Measurements from ENCODE around the gene HEXD.
"Not testable (repeated sequence)": the region's sequence is repeated elsewhere in the genome, so short reads cannot be mapped to it uniquely, and the experiment has no call there.

Gene HEXD

DNA sequence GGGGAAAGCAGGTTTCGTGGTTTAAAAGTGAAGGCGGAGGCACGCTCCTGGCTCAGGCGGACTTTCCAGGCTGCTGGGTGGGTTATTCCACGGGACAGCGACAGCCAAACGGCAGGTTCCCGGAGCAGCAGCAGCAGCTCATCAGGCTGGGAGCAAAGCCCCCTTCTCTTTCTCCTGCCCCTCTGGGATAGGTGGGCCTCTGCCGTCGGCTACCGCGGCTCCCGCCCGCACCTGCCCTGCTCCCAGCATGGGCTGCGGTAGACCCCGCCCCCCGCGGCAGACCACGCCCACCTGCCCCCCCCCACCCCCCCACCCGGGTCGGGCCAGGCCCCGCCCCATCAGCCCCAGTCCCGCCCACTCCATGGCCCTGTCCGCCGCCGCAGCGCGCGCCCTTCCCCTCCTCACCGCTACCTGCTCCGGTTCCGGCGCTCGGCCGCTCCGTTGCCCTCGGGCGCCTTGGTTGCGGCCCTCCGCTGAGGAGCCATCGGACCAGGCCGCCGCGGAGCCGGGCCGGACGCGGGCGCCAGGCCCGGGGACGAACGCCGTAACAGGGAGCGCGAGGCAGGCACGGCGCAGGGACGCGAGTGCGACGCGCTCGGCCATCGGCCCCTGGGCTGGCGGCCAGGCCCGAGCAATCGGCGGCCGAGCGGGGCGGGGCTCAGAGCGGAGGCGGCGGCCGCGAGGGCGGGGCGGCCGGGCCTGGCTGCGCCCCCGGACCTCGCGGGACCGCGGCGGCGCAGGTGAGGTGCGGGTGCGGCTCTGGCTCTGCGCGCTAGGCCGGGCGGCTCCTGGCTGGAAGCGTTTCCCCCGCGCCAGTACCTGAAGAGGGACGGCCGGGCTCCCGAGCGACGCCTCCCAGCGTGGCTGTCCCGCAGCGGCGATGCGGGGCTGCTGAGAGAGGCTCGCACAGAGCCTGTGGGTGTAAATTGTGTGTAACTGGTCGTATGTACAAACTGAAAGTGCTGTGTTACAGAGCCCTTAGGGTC lies at the start of gene HEXD, which contains the start of gene OGFOD3:
Gene HEXD, plus strand, starts transcription at position 347 of the 986 bp plus-strand sequence. CDS start 1,453 bp downstream, outside the sequence.
Gene OGFOD3, minus strand, starts transcription at position 586 of the 986 bp plus-strand sequence. Its CDS starts 101 bp downstream, at position 485.
- peak; percentile 53 for DNase-seq

DNA sequence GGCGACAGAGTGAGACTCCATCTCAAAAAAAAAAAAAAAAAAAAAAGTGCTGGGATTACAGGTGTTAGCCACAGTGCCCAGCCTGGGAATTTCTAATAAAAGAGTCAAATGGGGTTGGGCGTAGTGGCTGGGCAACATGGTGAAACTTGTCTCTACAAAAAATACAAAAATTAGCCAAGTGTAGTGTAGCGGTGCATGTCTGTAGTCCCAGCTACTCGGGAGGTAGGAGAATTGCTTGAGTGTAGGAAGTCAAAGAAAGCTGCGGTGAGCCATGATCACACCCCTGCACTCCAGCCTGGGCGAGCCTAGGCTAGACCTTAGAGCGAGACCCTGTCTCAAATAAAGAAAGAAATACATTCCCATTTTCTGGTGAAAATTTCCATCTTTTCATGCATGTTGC lies 48.9 kb upstream of the HEXD start:
- no peak for DNase-seq

DNA sequence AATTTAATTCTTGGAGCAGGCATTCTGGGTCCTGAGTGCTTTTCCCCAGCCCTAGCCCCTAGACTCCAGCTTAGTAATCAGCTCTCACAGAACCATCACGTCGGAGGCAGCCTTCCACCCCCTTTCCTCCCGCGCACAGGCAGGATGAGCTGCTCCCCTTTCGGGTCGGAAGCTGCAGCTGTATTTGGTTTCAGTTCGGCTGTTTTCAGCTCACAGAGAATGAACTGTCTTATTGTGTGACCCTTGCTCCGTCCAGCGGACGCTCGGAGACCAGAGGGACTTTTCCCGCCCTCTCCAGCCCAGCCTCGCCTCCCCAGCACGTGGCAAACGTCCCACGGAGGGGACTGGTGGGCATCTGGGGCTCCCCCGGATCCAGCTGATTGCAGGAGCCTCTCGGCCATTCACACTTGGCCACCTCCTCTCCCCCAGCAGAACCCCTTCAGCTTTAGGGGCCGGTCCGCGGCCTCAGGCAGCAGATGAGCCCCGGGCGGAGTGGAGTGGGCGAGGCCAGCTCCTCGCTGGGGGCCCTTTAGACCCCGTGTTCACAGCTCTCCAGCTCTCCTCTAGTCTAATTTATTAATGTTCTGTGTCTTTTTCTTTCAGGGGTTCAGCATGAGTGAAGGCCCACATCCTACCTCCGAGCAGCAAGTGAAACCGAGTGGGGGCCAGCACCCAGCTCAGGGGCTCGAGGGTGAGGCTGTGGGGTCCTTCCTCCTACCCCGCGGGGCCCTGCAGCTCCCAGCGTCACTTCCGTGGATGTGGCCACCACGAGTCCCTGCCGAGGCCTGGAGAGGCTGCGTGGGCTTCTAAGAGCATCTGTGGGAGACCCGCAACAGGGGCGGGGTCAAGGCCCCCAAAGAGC lies 47.4 kb upstream of the HEXD start:
- no peak for DNase-seq

DNA sequence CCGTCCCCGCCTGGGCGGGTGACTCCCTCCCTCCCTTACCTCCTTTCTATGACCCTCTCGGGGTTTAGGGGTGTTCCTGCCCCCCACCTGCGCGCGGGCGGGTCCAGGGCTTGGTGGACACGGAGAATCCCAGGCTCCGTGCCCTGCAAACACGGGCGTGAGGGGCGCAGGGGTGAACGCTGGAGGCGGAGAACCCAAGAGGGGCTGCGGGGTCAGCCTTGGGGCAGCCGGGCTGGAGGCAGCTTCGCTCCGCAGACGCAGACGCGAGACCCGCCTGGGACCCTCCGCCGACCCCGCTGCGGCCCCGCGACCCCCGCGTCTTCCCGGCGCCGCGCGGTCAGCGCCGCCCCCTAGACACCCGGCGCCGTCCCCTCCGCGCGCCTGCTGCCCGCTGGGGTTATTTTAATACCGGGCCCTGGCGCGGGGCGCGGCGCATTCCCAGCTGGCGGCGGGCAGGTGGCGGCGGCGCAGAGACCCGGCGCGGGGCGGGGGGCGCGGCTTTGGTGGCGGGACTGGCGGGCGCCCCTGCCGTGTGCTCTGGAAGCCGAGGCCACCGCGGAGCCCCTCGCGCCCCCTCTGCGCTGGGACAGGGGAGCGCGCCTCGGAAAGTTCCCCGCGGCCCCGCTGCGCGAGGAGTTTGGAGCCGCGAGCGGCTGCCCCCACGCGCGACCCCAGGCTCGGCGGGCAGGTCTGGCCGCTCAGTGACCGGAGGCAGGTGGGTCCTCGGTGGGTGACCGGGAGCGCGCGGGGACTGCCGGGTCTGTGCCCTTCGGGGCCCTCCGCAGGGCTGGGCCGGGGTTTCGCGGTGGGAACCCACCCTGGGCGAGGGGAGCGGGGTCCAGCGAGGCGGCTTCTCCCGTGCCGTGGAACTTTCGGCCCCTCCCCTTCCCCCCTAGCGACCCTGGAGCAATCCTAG lies 46.6 kb upstream of the HEXD start, which contains the start of gene UTS2R:
Gene UTS2R, plus strand, starts transcription at position 433 of the 916 bp plus-strand sequence. CDS start 2,560 bp downstream, outside the sequence.
- DNase-seq, result no peak

DNA sequence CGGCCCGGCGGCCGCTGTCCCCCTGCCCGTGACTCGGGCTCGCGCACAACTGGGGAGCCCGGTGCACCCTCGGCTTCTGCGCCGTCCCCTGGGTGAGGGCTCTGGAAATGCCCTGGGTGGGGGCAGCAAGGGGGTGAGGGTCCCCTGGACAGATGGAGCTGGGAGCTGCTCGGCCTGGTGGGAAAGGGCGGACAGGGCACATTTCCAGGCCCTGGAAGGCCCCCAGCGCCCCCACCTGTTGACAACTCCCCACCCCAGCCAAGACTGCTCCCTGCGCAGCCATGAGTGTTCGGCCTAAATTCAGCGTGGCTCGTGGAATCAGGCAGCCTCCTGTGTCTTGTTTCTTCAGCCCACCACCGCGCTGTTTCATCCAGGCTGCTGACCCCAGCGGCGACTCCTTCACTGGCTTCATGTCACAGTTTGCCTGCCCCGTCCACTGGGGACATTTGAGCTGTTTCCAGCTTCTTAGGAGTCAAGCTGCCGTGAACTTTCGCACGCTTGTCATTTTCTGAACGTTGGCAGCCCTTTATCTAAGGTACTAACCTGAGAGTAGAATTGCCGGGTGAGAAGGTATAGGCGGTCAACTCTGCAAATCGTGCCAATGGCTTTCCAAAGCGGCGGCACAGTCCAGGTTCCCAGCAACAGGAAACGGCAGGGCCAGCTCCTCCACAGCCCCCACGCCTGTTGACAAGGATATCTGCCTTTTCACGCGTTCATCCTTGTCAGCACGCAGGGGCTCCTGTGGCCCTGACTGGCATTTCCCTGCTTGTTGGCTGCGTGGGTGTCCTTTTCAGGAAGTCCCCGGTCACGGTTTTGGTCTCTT lies 45.7 kb upstream of the HEXD start:
- no peak for DNase-seq

DNA sequence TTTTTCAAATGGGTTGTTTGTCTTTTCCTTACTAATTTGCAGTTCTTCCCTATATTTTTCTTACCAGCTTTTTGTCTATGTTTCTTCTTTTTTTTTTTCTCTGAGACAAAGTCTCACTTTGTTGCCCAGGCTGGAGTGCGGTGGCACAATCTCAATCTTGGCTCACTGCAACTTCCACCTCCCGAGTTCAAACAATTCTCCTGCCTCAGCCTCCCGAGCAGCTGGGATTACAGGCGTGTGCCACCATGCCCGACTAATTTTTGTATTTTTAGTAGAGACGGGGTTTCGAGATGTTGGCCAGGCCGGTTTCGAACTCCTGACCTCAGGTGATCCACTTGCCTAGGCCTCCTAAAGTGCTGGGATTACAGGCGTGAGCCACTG lies 45.1 kb upstream of the HEXD start:
- not testable (repeated sequence) for DNase-seq

DNA sequence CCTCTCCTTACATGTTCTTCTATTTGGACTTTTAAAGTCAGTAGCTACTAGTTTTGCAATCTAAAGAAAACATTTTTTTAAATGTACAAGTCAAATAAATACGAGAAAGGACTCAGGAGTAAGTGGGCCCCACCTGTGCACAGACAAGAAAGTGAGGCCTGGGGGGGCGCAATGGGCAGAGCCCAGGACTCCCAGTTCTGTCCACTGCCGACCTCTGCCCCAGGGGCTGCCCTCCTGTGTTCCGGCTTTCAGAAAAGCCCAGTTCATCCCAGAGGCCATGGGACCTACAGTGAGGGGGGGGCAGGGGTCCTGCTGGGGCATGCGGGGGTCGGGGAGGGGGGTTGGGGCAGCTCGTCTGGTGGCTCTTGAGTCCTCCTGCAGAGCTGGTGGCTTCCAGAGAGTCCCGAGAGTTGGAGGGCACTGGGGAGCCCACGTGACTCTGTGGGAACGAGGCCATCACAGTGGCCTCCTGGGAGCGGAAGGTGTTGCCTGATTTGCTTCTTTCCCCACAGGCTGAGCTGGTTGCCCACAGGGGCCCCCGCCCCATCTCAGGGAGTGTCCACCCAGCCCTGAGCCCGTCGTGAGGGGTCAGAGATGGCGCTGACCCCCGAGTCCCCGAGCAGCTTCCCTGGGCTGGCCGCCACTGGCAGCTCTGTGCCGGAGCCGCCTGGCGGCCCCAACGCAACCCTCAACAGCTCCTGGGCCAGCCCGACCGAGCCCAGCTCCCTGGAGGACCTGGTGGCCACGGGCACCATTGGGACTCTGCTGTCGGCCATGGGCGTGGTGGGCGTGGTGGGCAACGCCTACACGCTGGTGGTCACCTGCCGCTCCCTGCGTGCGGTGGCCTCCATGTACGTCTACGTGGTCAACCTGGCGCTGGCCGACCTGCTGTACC lies 44.2 kb upstream of the HEXD start:
- no peak for DNase-seq

DNA sequence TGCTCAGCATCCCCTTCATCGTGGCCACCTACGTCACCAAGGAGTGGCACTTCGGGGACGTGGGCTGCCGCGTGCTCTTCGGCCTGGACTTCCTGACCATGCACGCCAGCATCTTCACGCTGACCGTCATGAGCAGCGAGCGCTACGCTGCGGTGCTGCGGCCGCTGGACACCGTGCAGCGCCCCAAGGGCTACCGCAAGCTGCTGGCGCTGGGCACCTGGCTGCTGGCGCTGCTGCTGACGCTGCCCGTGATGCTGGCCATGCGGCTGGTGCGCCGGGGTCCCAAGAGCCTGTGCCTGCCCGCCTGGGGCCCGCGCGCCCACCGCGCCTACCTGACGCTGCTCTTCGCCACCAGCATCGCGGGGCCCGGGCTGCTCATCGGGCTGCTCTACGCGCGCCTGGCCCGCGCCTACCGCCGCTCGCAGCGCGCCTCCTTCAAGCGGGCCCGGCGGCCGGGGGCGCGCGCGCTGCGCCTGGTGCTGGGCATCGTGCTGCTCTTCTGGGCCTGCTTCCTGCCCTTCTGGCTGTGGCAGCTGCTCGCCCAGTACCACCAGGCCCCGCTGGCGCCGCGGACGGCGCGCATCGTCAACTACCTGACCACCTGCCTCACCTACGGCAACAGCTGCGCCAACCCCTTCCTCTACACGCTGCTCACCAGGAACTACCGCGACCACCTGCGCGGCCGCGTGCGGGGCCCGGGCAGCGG lies 43.4 kb upstream of the HEXD start:
- no peak for DNase-seq

DNA sequence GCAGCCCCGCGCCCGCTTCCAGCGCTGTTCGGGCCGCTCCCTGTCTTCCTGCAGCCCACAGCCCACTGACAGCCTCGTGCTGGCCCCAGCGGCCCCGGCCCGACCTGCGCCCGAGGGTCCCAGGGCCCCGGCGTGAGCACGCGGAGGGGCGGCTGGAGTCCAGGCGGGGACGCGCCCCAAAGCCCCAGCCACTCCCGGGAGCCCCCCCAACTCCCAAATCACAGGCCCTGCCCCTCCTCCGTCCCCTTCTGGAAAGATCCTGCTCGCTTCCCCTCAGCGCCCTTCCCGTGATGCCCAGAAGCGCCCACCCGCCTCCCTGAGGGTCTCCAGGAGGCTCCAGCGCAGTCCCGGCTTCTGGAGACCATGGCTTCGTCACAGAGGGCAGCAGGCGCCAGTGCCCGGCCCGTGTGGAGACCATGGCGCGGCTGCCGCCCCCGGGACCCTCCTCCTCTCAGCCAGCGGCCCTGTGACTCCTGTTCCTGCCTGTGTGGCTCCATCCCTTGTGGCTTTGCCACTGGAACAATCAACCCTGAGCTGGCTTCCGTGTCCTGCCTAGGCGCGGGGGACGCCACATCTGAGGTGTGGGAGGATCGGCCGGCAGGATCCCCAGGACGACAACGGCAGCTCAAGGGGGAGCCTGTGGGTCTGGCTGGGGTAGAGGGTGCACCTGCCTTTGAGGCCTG lies 42.6 kb upstream of the HEXD start:
- no peak for DNase-seq

DNA sequence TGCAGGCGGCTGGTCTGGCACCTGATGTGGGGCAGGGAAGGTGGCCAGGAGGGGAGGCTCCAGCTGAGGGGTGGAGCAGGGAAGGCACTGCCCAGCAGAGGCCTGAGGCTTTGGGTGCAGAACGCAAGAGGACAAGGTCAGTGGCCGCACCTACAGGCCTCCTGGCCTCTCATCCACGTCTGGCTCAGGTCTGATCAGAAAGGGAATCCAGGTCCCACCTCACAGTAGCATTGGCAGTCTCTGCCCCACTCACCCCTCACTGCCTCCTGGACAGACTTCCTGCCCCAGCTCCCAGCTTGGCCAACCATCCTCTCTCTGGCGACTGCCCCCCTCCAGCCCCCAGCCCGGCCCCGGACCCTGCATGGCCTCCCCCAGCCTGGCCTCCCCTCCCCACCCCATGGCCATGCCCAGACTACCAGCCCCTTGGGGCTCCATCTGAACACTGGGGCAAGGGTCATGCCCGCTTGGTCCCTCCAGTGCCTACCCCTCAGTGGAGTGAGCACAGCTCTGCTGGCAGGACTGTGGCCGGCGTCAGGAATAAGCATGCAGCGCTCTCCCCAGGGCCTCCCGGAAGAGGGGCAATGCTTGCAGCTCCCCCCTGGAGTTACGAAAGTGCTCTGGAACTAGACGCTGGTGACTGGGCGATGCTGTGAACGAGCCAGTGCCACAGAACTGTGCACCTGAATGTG lies 42.0 kb upstream of the HEXD start:
- no peak for DNase-seq

DNA sequence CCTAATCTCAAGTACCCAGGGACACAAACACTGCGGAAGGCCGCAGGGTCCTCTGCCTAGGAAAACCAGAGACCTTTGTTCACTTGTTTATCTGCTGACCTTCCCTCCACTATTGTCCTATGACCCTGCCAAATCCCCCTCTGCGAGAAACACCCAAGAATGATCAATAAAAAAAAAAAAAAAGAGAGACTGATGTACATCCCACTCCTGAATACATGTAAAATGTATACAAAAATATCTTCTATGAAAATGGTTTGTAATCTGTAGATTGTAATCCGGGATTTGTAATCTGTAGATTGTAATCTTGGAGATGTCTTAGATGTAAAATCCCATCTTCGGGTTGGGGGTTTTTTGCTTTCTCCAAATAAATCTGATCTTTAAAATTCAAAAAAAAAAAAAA lies 40.9 kb upstream of the HEXD start:
- not testable (repeated sequence) for DNase-seq

DNA sequence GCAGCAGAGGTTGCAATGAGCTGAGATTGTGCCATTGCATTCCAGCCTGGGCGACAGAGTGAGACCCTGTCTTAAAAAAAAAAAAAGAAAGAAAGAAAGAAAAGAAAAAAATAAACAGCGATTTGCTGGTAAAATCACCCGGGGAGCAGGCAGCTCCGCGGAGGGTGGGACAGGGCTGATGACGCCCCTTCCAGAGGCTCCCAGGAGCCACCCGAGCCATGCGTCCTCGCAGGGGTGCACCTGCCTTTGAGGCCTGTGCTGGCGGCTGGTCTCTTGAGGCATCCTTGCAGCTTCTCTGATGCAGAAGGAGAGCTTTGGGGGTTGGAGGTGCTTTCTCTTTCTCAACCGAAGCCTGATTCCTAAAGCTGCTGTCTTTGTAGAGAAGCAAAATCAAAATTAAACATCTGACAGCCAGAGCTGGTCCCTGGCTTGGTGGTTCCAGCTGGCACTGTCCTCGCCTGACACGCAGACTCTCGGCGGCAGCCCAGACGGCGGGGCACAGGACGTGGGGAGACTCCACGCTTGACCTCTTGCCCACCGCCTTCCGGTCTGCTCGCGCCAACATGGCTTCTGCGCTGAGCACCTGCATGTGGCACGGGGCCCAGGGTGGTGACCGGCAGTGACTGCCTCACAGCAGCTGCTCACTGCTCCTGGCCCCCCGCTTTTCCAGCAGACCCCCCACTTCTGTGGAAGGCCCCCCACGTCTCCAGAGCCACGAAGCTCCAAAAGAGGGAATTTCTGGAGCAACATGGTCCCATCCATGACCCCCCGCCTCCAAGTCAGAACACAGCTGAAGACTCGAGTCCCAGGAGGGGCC lies 40.0 kb upstream of the HEXD start:
- no peak for DNase-seq

DNA sequence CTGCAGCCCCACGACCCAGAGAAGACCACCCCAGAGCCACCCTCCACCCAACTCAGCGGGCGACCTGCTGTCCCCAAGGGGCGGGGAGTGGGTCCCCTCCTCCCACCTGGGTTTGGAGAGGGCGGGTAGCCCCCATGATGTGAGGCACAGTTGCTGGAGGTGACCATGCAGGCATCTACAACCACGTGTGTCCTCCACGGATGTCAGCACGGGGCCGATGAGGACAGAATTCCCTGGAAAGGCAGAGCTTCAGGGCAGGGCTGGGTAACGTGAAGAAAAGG lies 39.5 kb upstream of the HEXD start:
- no peak for DNase-seq

DNA sequence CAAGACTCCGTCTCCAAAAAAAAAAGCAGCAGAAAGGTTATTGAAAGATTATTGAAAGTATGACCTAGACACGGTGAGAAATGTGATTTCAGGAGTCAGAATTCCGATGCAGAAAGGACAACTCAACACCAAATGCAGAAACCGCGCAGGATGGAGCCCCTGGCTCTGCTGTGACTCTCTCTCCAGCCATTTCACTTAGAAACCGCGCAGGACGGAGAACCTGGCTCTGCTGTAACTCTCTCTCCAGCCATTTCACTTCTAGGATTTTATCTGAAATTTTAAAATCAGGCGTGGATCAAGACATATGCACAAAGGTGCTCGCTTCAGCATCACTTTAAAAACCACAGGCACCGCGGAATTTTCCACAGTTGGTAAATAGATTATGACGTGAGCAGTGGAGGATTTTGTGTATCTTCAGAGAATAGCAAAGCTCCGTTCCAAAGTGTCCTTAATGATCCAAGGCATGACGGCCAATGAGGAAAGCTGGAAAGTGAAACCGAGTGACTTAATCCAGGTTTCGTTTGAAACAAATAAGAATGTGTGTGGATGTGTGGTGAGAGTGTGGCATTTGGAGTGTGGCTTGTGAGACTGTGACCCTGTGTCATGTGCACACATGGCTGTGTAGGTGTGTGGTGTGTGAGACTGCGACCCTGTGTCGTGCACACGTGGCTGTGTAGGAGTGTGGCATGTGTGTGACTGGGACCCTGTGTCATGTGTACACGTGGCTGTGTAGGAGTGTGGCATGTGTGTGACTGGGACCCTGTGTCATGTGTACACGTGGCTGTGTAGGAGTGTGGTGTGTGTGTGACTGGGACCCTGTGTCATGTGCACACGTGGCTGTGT lies 37.1 kb upstream of the HEXD start:
- DNase-seq, result no peak

DNA sequence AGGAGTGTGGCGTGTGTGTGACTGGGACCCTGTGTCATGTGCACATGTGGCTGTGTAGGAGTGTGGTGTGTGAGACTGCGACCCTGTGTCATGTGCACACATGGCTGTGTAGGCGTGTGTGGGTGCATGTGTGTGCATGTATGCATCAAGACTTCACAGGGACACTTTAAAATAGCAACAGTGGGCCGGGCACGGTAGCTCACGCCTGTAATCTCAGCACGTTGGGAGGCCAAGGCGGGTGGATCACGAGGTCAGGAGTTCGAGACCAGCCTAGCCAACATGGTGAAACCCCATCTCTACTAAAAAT lies 36.5 kb upstream of the HEXD start:
- not testable (repeated sequence) for DNase-seq

DNA sequence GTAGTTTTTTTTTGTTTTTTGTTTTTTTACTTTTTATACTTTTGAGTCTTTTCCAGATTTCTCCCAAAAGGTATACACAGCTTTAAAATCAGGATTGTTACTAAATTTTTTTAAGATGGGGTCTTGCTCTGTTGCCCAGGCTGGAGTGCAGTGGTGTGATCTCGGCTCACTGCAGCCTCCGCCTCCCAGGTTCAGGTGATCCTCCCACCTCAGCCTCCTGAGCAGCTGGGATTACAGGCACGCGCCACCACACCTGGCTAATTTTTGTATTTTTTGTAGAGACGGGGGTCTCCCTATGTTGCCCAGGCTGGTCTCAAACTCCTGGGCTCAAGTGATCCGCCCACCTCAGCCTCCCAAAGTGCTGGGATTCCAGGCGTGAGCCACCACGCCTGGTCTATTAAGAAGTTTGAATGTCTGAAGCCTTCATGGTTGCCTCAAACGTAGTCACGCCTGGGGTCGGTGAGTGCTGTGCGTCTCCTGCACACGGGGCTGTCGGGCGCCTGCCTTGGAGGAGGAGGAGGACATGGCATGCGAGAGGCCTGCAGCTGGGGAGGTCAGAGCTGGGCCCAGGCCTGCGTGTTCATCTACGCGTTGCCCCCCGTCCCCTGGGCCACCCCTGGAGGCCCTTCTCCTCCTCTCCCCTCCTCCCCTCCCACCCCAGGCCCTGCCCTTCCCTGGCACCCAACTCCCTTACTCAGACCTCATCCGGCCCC lies 35.8 kb upstream of the HEXD start:
- DNase-seq, result not testable (repeated sequence)

All from DMS 273 treated with DMSO at 0.1 percent for 48 hours (cell line).